ENCODE measurements around the gene B3GALNT2. TPM values are rescaled to one million over a fixed set of nuclear protein-coding genes. Genes with fewer than 3 reads are reported as not detected.
"Not testable (repeated sequence)": the region's sequence is repeated elsewhere in the genome, so short reads cannot be mapped to it uniquely, and the experiment has no call there.

Gene B3GALNT2
- total RNA-seq, 1 experiment from 2014 or later: 35.5 TPM

- Histone ChIP-seq H3K27me3 (replicated peaks; ENCODE audit: control insufficient read depth, insufficient read depth, low read length) (no peaks in the 10 kb centered on the region), H3K4me1 (peaks cover 5% of the 10 kb centered on the region; the same call in 1 of the 2 replicates), H3K9me3 (no peaks in the 10 kb centered on the region), H3K4me3 (ENCODE audit: low read depth, low read length) (no peak overlapping the region), H3K36me3 (ENCODE audit: control insufficient read depth, insufficient read depth, low read length) (no peaks in the 10 kb centered on the region)
- H3K27ac Mint-ChIP-seq (ENCODE audit: unreplicated experiment): no peak overlapping the region
- H3K4me1 Mint-ChIP-seq (ENCODE audit: low read depth, unreplicated experiment): no peaks in the 10 kb centered on the region
- H3K9me3 Mint-ChIP-seq (ENCODE audit: unreplicated experiment): no peaks in the 10 kb centered on the region
- POLR2A ChIA-PET: no interaction called here
- intact Hi-C loops (cut with micrococcal nuclease; ENCODE audit: unreplicated experiment): no loop called here
- no peak for DNase-seq
- CTCF ChIA-PET: no interaction called here
- H3K27me3 Mint-ChIP-seq (ENCODE audit: insufficient read depth, unreplicated experiment): no peaks in the 10 kb centered on the region
- no peak for TF ChIP-seq CTCF (IDR thresholded peaks at IDR 0.05; ENCODE audit: insufficient read depth in 1 of 2, low read depth in 1 of 2, low read length in 1 of 2, severe bottlenecking in 1 of 2, unreplicated experiment in 1 of 2)
- no TSS peak for BruUV-seq (replicated peaks)
- peaks cover 34% of the 10 kb centered on the region for H3K36me3 Mint-ChIP-seq (ENCODE audit: insufficient read depth, unreplicated experiment)
- no peak overlapping the region for H3K4me3 Mint-ChIP-seq (ENCODE audit: unreplicated experiment)
These were observed 42.3 kb downstream of the B3GALNT2 start for GRCh38 chr1:235461954-235462353.

- Mint-ChIP-seq H3K9me3 (ENCODE audit: unreplicated experiment) (no peaks in the 10 kb centered on the region), H3K4me1 (ENCODE audit: low read depth, unreplicated experiment) (no peaks in the 10 kb centered on the region), H3K36me3 (ENCODE audit: insufficient read depth, unreplicated experiment) (peaks cover 35% of the 10 kb centered on the region), H3K4me3 (ENCODE audit: unreplicated experiment) (no peak overlapping the region), H3K27ac (ENCODE audit: unreplicated experiment) (no peak overlapping the region), H3K27me3 (ENCODE audit: insufficient read depth, unreplicated experiment) (no peaks in the 10 kb centered on the region)
- DNase-seq: no peak
- ChIA-PET POLR2A (no interaction called here), CTCF (interaction anchor here (0.5 kb wide), 1 partner anchor 129 kb away, joined by 5 read pairs; no protein-coding TSS in a partner anchor)
- Histone ChIP-seq H3K36me3 (ENCODE audit: control insufficient read depth, insufficient read depth, low read length) (no peaks in the 10 kb centered on the region), H3K9me3 (no peaks in the 10 kb centered on the region), H3K4me1 (peaks cover 3% of the 10 kb centered on the region; the same call in 1 of the 2 replicates), H3K27me3 (replicated peaks; ENCODE audit: control insufficient read depth, insufficient read depth, low read length) (no peaks in the 10 kb centered on the region), H3K4me3 (ENCODE audit: low read depth, low read length) (no peak overlapping the region)
- no TSS peak for BruUV-seq (replicated peaks)
- TF ChIP-seq CTCF (IDR thresholded peaks at IDR 0.05; ENCODE audit: insufficient read depth in 1 of 2, low read depth in 1 of 2, low read length in 1 of 2, severe bottlenecking in 1 of 2, unreplicated experiment in 1 of 2): no peak
- intact Hi-C loops (cut with micrococcal nuclease; ENCODE audit: unreplicated experiment): no loop called here
These were observed 43.5 kb downstream of the B3GALNT2 start for GRCh38 chr1:235460770-235461169.

GRCh38 chr1:235457856-235458255 lies 46.4 kb downstream of the B3GALNT2 start:
- H3K4me3 ChIP-seq (ENCODE audit: low read depth, low read length); H3K9me3 Mint-ChIP-seq (ENCODE audit: unreplicated experiment); CTCF ChIA-PET; BruUV-seq (replicated peaks); H3K36me3 ChIP-seq (ENCODE audit: control insufficient read depth, insufficient read depth, low read length); H3K27ac Mint-ChIP-seq (ENCODE audit: unreplicated experiment); H3K4me3 Mint-ChIP-seq (ENCODE audit: unreplicated experiment); DNase-seq; H3K27me3 ChIP-seq (replicated peaks; ENCODE audit: control insufficient read depth, insufficient read depth, low read length); POLR2A ChIA-PET; H3K4me1 ChIP-seq; H3K27me3 Mint-ChIP-seq (ENCODE audit: insufficient read depth, unreplicated experiment); H3K4me1 Mint-ChIP-seq (ENCODE audit: low read depth, unreplicated experiment); H3K9me3 ChIP-seq; intact Hi-C loops (cut with micrococcal nuclease; ENCODE audit: unreplicated experiment): not testable (repeated sequence)
- peaks cover 43% of the 10 kb centered on the region for H3K36me3 Mint-ChIP-seq (ENCODE audit: insufficient read depth, unreplicated experiment)

GRCh38 chr1:235455823-235456222 lies 48.4 kb downstream of the B3GALNT2 start:
- ChIA-PET CTCF (no interaction called here), POLR2A (no interaction called here)
- Mint-ChIP-seq H3K27me3 (ENCODE audit: insufficient read depth, unreplicated experiment) (no peaks in the 10 kb centered on the region), H3K9me3 (ENCODE audit: unreplicated experiment) (no peaks in the 10 kb centered on the region), H3K4me1 (ENCODE audit: low read depth, unreplicated experiment) (no peaks in the 10 kb centered on the region), H3K27ac (ENCODE audit: unreplicated experiment) (no peak overlapping the region), H3K4me3 (ENCODE audit: unreplicated experiment) (no peak overlapping the region), H3K36me3 (ENCODE audit: insufficient read depth, unreplicated experiment) (peaks cover 52% of the 10 kb centered on the region)
- no peaks in the 10 kb centered on the region for H3K27me3 ChIP-seq (replicated peaks; ENCODE audit: control insufficient read depth, insufficient read depth, low read length)
- intact Hi-C loops (cut with micrococcal nuclease; ENCODE audit: unreplicated experiment): no loop called here
- no peak overlapping the region for H3K4me3 ChIP-seq (ENCODE audit: low read depth, low read length)
- no peaks in the 10 kb centered on the region for H3K9me3 ChIP-seq
- no peaks in the 10 kb centered on the region for H3K4me1 ChIP-seq
- no peak for DNase-seq
- TF ChIP-seq CTCF (IDR thresholded peaks at IDR 0.05; ENCODE audit: insufficient read depth in 1 of 2, low read depth in 1 of 2, low read length in 1 of 2, severe bottlenecking in 1 of 2, unreplicated experiment in 1 of 2): no peak
- no peaks in the 10 kb centered on the region for H3K36me3 ChIP-seq (ENCODE audit: control insufficient read depth, insufficient read depth, low read length)
- no TSS peak for BruUV-seq (replicated peaks)

Measured in Caco-2 (cell line).